Tibial nerve (tissue), 4 donors: ENCODE data around the gene SP3. TPM values are rescaled to one million over a fixed set of nuclear protein-coding genes. Genes with fewer than 3 reads are reported as not detected.

Experiments used
- DNase-seq, 2 donors: peaks; one replicate each; pipeline ENCODE4 v3.0.0-alpha.2; 2019; ENCODE audit warnings: low spot score in 2 of 2
- H3K27ac ChIP-seq, 4 donors: fragments of 200-600 bp; sonication (generic) in 3 of 4; one replicate each; pipeline ENCODE4 v1.5.1; 2017 to 2019; ENCODE audit warnings: mild to moderate bottlenecking in 1 of 4
- H3K27me3 ChIP-seq, 2 donors: fragments of 200-600 bp; sonication (generic) in 1 of 2; one replicate each; pipeline versions ENCODE4 v1.5.1 to v1.6.0; 2017 to 2019
- H3K36me3 ChIP-seq, 3 donors: fragments of 200-600 bp; sonication (generic); one replicate each; pipeline ENCODE4 v1.5.1; 2018 to 2019
- H3K4me1 ChIP-seq, 4 donors: fragments of 200-600 bp; sonication (generic) in 3 of 4; one replicate each; pipeline ENCODE4 v1.5.1; 2017 to 2019
- H3K4me3 ChIP-seq, 4 donors: fragments of 200-600 bp; sonication (generic) in 3 of 4; one replicate each; pipeline ENCODE4 v1.5.1; 2017 to 2019; ENCODE audit warnings: mild to moderate bottlenecking in 1 of 4, moderate library complexity in 1 of 4
- H3K9me3 ChIP-seq, 4 donors: fragments of 200-600 bp; sonication (generic) in 3 of 4; one replicate each; pipeline ENCODE4 v1.5.1; 2017 to 2019
- EP300 ChIP-seq, 2 donors: sonication (generic); formaldehyde crosslinking; IDR thresholded peaks; one replicate each; pipeline ENCODE4 v1.6.1; 2017; ENCODE audit warnings: antibody characterized with exemption in 2 of 2, mild to moderate bottlenecking in 1 of 2
- POLR2A ChIP-seq, 2 donors: fragments of 450-650 bp; IDR thresholded peaks; one replicate each; pipeline ENCODE4 v1.6.1; 2017; ENCODE audit warnings: antibody characterized with exemption in 2 of 2, mild to moderate bottlenecking in 2 of 2, moderate library complexity in 2 of 2
- WGBS, 2 donors: methylation state at CpG; one replicate each; pipeline ENCODE4 v1.1.5; 2018; 5-methylcytosine and 5-hydroxymethylcytosine counted together
- total RNA-seq, 4 donors: library from RNA; depleted of rRNA; stranded (reverse); fragments of >200 nt; gene quantifications; one replicate each; pipeline ENCODE4 v1.1.0, GENCODE V29; 2016
- TF ChIP-seq, protein P1 (sequence below), 5 experiments: fragments of 200-600 bp in 3 of 5; fragments of 450-650 bp in 2 of 5; sonication (generic) in 3 of 5; IDR thresholded peaks; one replicate each; pipeline ENCODE4 v1.5.1; 2016 to 2019; ENCODE audit warnings: antibody characterized with exemption in 5 of 5, mild to moderate bottlenecking in 3 of 5, moderate library complexity in 2 of 5

SP3 gene
- total RNA-seq, 4 donors from 2014 or later, result 72.5 to 152 (median 128) TPM

DNA sequence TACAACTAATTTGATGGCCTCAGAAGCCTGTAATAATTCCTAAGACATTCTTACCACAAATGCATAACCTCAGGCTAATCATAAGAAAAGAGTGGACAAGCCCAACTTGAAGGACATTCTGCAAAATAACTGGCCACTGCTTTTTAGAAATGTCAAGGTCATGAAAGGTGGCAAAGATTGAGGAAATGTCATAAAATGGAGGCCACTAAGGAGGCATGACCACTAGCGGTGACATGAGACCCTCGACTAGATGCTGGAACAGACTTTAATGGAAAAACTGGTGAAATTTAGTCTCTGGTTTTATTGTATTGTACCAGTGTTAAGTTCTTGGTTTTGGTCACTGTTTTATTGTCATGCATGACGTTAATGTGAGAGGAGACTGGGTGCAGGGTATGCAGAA is 78.6 kb downstream of the SP3 start:
- WGBS, 2 donors, result 89 to 90% methylated on average over 3 of the region's 3 CpGs
- DNase-seq, result no peak

DNA sequence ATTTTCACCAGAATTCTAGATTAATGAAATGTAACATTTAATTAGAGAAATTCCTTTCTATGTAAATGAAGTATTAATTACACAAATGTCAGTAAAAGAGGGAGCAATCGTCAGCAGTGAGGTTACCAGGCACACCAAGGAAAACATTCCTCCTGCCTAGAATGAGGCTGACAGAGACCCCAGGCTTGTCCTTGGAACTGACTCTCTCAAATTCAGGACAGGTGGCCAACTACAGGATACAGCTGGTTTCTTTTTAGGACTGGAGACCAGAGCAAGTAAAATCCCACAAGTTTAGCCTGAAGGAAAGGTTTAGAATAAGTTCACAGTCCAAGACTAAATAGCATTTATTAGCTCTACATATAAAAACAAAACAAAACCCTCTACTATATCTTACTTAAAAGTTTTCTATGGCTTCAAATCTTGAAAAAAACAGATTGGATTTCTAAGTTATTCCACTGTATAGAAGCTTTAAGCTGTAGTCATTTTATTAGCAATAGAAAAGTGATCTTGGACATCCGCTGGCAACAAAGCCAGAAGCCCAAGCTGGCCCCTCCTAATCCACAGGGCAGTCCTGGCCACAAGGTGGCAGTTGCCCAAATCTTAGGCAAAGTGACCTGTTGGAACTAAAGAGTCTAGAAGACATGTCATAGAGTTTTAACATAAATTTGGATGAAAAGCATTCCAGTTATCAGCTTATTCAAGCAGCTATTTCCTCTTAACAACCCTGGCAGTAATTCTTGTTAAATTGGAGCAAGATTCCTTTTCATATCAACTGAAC is 81.0 kb downstream of the SP3 start:
- 64 to 69% methylated on average over 2 of the region's 2 CpGs for WGBS, 2 donors
- H3K4me3 ChIP-seq, result no peak overlapping the region
- no peak for TF ChIP-seq POLR2A (IDR thresholded peaks at IDR 0.05)
- TF ChIP-seq, protein P1, sequence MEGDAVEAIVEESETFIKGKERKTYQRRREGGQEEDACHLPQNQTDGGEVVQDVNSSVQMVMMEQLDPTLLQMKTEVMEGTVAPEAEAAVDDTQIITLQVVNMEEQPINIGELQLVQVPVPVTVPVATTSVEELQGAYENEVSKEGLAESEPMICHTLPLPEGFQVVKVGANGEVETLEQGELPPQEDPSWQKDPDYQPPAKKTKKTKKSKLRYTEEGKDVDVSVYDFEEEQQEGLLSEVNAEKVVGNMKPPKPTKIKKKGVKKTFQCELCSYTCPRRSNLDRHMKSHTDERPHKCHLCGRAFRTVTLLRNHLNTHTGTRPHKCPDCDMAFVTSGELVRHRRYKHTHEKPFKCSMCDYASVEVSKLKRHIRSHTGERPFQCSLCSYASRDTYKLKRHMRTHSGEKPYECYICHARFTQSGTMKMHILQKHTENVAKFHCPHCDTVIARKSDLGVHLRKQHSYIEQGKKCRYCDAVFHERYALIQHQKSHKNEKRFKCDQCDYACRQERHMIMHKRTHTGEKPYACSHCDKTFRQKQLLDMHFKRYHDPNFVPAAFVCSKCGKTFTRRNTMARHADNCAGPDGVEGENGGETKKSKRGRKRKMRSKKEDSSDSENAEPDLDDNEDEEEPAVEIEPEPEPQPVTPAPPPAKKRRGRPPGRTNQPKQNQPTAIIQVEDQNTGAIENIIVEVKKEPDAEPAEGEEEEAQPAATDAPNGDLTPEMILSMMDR (IDR thresholded peaks at IDR 0.05), result peak; percentile 32 to 62 (median 47)
- H3K9me3 ChIP-seq, result peaks cover 0 to 7% (median 0%) of the 10 kb centered on the region in 4 donors
- H3K27me3 ChIP-seq, result no peaks in the 10 kb centered on the region
- DNase-seq, result peak; percentile 37 to 43
- H3K4me1 ChIP-seq, result peaks cover 0 to 5% (median 0%) of the 10 kb centered on the region in 4 donors
- no peak overlapping the region for H3K27ac ChIP-seq
- no peaks in the 10 kb centered on the region for H3K36me3 ChIP-seq

More for the DNA sequence above, 78.6 kb downstream of the SP3 start:
- H3K9me3 ChIP-seq, result peaks cover 0 to 11% (median 0%) of the 10 kb centered on the region in 4 donors
- TF ChIP-seq, protein P1 (IDR thresholded peaks at IDR 0.05), result no peak
- TF ChIP-seq POLR2A (IDR thresholded peaks at IDR 0.05) (no peak), EP300 (IDR thresholded peaks at IDR 0.05) (no peak)
- H3K36me3 ChIP-seq, result no peaks in the 10 kb centered on the region
- H3K27ac ChIP-seq, result no peak overlapping the region
- no peak overlapping the region for H3K4me3 ChIP-seq
- H3K27me3 ChIP-seq, result no peaks in the 10 kb centered on the region
- peaks cover 0 to 5% (median 0%) of the 10 kb centered on the region in 4 donors for H3K4me1 ChIP-seq

DNA sequence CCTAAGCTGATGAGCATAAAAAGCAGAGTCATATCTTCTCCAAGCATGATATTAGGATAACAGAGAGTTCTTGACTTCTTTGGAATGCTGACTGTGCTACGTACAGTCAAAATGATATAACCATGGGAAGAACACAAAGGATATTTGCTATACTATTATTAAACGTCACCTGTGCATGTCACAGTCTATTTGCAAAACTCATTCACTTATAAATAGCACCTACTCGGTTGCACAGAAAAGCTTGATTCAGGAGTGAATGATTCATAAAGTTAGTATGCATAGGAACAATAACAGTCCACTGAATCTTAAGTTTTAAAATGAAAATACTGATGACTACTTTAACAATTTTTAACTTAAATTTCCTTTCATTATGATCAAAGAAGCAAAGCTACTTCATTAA is 83.3 kb downstream of the SP3 start:
- 68 to 73% methylated on average over 3 of the region's 3 CpGs for WGBS, 2 donors
- TF ChIP-seq EP300 (IDR thresholded peaks at IDR 0.05) (no peak), POLR2A (IDR thresholded peaks at IDR 0.05) (no peak)
- TF ChIP-seq, protein P1 (IDR thresholded peaks at IDR 0.05), result no peak
- no peaks in the 10 kb centered on the region for H3K27me3 ChIP-seq

GRCh38 chr2:173881461-173881860 is 83.7 kb downstream of the SP3 start:
- H3K27me3 ChIP-seq, result no peaks in the 10 kb centered on the region
- H3K4me1 ChIP-seq, result peaks cover 0 to 5% (median 0%) of the 10 kb centered on the region in 4 donors
- no peaks in the 10 kb centered on the region for H3K36me3 ChIP-seq
- no peak for TF ChIP-seq POLR2A (IDR thresholded peaks at IDR 0.05)
- no peak for TF ChIP-seq EP300 (IDR thresholded peaks at IDR 0.05)
- 40 to 43% methylated on average over 4 of the region's 4 CpGs for WGBS, 2 donors
- H3K9me3 ChIP-seq, result no peaks in the 10 kb centered on the region
- peak in 1 of 2 donors; percentile 59 for DNase-seq
- H3K4me3 ChIP-seq, result no peak overlapping the region
- no peak overlapping the region for H3K27ac ChIP-seq

More for the DNA sequence above, 83.3 kb downstream of the SP3 start:
- Histone ChIP-seq H3K9me3 (no peaks in the 10 kb centered on the region), H3K36me3 (no peaks in the 10 kb centered on the region), H3K4me1 (peaks cover 0 to 5% (median 0%) of the 10 kb centered on the region in 4 donors), H3K4me3 (no peak overlapping the region), H3K27ac (no peak overlapping the region)
- no peak for DNase-seq

GRCh38 chr2:173880561-173880960 is 84.6 kb downstream of the SP3 start:
- no peaks in the 10 kb centered on the region for H3K27me3 ChIP-seq
- peaks cover 0 to 5% (median 0%) of the 10 kb centered on the region in 4 donors for H3K4me1 ChIP-seq
- no peaks in the 10 kb centered on the region for H3K36me3 ChIP-seq
- TF ChIP-seq, protein P1 (IDR thresholded peaks at IDR 0.05), result no peak
- TF ChIP-seq POLR2A (IDR thresholded peaks at IDR 0.05), result no peak
- no peak for TF ChIP-seq EP300 (IDR thresholded peaks at IDR 0.05)
- DNase-seq, result no peak
- H3K9me3 ChIP-seq, result no peaks in the 10 kb centered on the region
- no peak overlapping the region for H3K27ac ChIP-seq
- WGBS, 2 donors, result 90% methylated on average over 6 of the region's 6 CpGs
- no peak overlapping the region for H3K4me3 ChIP-seq
